NCI-H2227 (cell line): ENCODE measurements around the gene TUBB2A.

Experiments used
- DNase-seq: peaks from one replicate; lab custom pipeline; 2025; ENCODE audit not compliant: unreplicated experiment; lab: John Stamatoyannopoulos, UW

The TUBB2A gene

DNA sequence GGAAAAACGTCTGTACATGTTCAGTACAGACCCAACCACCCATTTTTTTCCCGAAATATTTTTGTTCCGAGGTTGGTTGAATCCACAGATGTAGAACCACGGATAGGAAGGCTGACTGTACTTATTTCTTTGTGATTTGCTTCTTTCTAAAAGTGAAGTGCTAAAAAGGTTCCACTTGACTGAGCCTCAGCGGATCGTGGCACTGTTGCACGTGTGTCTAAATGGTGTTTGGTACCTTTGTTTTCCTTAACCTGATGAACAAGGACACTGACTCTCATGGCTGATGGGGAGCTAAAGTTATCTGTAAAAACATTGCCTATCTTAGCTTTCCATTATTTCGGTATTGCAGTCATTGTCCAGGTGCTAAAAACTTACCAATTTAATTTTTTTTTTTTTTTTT lies 32.7 kb downstream of the TUBB2A start:
- no peak for DNase-seq

GRCh38 chr6:3122823-3123182 lies 34.5 kb downstream of the TUBB2A start:
- DNase-seq, result no peak

DNA sequence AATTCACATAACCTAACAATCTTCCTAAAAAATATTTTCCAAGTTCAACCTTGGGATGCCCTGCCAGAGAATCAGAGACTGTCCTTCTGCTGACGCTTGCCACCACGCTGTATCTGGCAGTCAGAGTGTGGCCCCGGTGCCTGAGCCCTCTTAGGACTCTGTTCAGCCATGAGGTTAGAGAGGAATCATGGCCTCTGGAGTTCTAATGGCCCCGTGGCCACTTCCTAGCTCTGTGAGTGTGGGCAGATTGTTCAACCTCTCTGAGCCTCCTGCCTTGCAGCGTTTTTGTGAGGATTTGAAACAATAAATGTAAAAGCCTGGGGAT lies 36.6 kb downstream of the TUBB2A start:
- DNase-seq, result no peak

- no peak for DNase-seq
These were observed 38.2 kb downstream of the TUBB2A start for GRCh38 chr6:3119040-3119723.

- peak; percentile 96 for DNase-seq
These were observed 38.8 kb downstream of the TUBB2A start, which contains the start of gene BPHL for GRCh38 chr6:3118353-3119039. Gene BPHL, plus strand, starts transcription at chr6:3118711. Its CDS starts 30 bp downstream, at chr6:3118741.

DNA sequence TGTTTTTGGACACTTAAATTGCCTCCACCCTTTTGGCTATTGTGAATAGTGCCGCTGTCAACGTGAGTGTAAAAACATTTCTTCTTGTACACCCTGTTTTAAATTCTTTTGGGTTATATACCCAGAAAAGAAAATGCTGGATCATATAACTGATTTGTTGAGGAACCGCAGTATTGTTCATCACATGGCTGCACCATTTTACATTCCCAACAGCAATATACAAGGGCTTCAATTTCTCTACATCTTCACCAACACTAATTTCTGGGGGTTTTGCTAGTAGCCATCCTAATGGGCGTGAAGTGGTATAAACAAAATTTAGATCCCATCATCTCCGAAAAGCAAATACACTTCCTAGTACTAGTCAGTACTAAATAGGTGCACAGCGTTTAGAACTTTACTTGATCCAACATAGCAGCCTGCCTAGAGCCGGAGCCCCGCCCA lies 39.4 kb downstream of the TUBB2A start:
- DNase-seq, result peak; percentile 44

DNA sequence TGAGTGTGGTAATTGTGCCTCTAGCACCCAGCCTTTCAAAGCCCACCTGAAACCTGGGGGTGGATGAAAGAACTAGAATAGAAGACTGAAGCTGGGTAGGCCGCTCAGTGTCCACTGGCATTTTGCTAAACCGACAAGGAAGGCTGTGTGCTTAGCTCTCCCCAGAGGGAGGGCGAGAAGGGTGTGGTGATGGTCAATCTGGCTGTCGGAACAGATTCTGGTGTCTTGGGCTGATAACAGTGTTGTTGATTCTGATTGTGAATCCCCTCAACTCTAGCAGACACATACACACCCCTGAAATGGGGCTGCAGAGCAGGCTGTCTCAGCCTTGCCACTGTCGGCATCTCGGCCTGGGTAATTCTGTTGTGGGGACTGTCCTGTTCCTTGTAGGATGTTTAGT lies 43.0 kb downstream of the TUBB2A start:
- no peak for DNase-seq

DNA sequence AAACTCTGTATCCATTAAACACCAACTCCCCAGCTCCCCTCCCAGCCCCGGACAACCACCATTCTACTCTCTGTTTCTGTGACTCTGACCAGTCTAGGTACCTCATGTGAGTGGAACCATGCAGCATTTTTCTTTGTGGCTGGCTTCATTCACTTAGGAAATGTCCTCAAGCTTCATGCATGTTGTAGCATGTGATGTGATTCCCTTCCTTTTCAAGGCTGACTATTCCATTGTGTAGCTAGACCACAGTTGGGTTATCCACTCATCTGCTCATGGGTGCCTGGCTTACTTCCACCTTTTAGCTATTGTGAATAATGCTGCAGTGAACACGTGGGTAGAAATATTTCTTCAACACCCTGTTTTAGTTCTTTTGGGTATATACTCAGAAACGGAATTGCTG lies 47.6 kb downstream of the TUBB2A start:
- DNase-seq, result no peak

DNA sequence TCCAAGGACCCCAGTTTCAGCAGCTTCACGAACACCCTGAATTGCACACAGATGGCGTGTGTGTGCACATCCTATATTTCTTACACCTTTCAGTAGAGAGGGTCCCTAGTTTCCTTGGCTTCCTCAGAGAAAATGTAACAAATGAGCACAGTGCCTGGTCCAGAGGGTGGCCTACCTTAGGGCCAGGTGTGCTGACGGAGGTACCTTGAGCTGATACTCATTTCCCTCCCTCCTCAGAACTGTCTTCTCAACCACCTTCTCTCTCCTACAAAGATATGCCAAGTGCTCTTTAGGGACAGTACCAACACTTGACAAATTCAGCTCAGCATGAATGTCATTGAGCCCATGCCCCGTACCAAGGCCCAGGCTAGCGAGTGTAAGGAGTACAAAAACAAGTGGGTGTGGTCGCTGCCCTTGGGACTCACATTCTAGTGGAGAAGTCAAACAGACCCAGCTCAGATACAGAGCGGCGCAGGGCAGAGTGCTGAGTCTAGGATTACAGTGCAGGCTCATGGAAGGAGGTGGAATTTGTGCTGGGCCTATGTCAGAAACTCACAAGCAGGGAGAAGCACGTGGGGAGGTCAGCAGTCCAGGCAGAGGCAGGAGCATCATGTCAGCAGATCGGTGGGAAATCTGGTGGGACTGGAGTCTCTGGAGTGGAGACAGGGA lies 48.5 kb downstream of the TUBB2A start:
- no peak for DNase-seq
